NAMALWA (cell line): Measurements from ENCODE around the gene IGDCC3.

ENCODE experiments used
- DNase-seq: peaks from one replicate; pipeline ENCODE4 v3.0.0-alpha.2; 2015; ENCODE audit warnings: low spot score

IGDCC3 gene

DNA sequence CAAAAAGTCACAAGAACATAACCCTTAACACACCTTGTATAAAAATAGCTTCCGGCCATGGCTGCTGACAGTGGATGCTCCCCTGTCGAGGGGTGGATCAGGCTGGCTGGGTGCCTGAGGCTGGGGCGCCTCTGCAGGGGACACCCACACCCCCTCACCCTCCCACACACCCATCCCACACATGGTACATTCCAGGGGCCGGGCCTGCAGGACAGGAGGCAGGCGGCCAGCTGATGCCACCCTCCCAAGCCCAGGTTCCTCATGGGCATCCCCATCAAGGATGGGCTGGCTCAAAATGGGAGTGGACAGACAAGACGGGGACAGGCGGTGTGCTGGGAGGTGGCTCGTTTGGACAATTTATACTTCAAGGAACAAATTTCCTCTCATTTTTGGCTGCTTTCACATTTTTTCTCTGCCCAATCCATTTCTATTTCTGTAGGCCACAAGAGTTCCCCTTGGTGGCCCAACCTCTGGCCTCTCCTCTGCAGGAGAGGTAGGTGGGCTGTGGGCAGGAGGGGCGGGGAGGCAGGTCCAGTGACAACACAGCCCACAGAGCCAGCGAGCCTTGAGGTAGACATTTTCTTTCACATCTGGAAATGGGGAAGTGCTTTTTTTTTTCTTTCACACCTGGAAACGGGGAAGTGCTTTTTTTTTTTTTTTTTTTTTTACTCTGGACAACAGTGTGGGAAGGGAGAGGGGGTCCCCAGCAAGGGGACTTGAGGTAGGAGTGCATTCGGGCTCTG lies 50.0 kb downstream of the IGDCC3 start:
- DNase-seq = no peak

DNA sequence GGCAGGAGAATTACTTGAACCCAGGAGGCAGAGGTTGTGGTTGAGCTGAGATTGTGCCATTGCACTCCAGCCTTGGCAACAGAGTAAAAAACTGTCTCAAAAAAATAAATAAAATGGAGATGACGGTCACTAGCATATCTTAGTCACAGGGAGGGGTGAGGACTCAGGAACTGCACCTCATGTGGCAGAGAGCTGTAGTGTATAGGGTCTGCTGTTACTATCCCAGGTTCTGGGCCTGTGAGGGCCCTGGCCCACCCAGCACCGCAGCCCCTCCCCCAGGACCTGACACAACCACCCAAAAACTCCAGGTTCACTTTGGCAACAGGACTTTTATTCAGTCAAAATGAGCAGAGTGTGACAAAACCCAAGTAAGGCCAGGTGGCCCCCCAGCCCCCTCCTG lies 51.0 kb downstream of the IGDCC3 start:
- DNase-seq = no peak

DNA sequence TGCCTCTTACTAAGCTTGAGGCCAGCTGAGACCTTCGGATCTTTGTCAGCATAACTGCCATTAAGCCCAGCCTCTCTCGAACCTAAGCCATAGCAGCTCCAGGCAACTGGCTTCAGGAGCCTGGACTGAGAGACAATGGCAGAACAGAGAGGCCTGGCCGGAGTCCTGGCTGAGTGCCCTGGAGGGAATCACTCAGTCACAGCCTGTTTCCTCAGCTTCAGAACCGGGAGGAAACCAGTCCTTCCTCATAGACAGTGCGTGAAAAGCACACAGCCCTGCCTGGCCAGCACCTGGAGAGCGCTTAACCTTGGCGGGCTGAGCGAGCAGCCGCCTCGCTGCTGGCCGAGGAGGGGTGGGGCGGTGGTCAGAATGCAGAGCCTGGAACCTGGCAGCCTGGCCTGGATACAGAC lies 51.7 kb downstream of the IGDCC3 start:
- DNase-seq = no peak

DNA sequence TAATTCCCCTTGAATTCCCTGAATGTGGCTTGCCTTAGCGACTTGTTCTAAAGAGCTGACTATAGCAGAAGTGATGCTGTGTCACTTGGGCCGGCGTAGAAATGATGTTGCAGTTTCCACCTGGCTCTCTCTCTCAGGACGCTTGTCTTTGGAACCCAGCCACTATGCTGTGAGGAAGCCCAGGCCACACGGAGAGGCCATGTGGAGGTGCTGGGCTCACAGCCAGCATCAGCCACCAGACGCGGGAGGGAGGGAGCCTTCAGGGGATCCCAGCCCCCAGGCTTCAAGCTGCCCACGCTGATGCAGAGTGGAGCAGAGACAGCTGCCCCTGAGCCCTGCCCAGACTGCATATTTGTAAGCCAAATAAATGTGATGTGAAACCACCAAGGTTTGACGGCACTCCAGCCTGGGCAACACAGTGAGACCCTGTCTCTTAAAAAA lies 54.7 kb downstream of the IGDCC3 start:
- no peak for DNase-seq

DNA sequence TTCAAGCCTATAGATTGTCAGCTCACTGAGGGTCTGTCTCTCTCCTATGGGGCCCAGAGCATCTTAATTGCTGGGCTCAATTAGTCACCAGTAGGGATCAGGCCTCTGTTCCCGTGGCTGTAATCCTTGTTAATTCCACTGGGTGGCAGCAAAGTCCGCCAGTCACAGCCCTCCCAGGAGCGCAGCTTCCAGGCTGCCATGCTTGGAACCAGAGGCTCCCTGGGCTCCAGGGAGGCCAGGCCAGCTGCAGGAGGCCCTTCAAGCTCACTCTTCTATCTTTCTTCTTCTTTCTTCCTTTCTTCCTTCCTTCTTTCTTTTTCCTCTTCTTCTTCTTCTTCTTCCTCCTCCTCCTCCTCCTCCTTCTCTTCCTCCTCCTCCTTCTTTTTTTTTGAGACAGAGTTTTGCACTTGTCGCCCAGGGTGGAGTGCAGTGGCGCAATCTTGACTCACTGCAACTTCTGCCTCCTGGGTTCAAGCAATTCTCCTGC lies 58.9 kb downstream of the IGDCC3 start:
- peak; percentile 89 for DNase-seq

DNA sequence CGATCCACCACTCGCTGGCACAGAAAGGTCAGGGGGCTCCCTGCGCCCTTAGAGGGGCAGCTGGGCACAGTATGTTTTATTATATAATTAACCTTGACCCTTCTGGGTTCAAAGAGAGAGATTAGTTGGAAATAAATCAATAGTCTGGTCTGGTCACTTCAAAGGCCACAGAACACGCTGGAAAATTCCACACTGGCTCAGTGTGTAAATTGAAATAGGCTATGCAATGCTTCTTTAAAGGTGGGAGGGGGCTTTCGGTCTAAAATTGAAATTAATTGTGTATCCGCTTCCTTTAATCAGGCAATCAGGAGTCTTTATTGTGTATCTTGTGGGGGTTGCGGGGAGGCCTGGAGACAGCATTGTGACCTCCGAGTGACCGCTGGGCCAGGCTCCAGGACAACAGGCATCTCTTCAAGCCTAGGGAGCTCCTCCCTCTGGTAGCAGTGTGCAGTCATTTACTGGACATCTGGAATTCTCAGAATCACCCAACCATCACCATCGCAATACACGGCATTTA lies 65.3 kb downstream of the IGDCC3 start:
- DNase-seq = no peak

DNA sequence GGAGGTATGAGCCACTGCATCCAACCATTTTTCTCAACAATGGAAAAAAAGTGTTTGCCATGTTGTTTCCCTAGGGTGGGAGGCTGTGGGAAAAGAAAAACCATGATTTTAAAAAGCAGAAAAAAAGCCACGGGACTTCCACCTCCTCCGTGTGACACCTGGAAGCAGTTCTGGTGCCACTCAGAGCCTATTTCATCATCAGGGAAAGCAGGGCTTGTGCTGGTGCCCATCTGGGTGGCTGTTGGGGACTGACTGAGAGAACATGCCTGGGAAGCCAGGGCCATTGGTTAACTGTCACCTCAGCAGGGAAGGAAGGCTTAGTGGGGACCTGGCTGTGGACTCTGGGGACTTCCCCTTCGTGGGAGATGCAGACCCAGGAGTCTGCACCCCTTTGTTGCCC lies 66.0 kb downstream of the IGDCC3 start:
- DNase-seq = no peak

DNA sequence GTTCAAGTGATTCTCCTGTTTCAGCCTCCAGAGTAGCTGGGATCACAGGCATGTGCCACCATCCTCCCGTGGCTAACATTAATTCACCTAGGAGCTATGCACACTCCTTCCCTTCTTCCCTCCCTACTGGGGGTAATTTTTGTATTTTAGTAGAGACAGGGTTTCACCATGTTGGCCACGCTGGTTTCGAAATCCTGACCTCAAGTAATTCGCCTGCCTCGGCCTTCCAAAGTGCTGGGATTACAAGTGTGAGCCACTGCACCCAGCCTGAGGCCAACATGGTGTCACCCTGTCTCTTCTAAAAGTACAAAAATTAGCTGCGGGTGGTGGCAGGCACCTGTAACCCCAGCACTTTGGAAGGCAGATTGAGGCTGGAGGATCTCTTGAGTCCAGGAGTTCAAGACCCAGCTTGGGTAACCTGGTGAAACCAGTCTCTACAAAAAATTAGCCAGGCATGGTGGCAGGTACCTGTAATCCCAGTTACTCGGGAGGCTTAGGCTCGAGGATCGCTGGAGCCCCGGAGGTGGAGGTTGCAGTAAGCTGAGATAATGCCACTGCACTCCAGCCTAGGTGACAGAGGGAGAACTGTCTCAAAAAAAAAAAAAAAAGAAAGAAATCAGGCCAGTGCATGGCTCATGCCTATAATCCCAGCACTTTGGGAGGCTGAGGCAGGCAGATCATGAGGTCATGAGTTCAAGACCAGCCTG lies 67.2 kb downstream of the IGDCC3 start:
- no peak for DNase-seq

DNA sequence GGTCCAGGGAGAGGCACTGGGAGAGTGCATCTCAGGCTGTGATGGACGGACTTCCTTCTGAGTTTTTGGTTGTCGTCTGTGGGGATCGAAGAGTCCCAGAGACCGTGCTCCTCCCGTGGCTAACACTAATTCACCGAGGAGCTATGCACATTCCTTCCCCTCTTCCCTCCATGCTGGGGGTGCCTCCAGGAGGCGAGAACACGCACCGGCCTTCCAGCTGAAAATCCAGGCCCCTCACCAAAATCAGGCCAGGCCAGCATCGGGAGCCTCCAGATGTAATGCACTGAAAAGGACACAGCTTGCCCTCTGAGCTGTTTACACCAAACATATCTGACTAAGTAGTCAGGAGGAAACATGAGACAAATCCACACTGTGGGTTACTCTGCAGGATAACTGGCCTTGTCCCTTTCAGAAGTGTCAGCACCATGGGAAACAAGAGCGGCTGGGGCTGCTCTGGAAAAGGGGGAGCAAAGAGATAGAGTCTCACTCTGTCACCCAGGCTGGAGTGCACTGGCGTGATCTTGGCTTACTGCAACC lies 67.9 kb downstream of the IGDCC3 start:
- no peak for DNase-seq

DNA sequence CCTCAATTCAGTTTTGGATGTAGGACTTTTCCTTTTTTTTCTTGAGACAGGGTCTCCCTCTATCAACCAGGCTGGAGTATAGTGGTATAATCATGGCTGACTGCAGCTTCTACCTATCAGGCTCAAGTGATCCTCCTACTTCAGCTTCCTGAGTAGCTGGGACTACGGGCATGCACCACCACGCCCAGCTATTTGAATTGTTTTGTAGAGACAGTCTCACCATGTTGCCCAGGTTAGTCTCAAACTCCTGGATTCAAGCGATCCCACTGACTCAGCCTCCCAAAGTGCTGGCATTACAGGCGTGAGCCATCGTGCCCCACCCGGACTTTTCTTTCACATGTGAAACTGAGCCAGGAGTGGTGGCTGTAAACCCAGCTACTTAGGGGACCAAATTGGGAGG lies 69.8 kb downstream of the IGDCC3 start:
- no peak for DNase-seq

DNA sequence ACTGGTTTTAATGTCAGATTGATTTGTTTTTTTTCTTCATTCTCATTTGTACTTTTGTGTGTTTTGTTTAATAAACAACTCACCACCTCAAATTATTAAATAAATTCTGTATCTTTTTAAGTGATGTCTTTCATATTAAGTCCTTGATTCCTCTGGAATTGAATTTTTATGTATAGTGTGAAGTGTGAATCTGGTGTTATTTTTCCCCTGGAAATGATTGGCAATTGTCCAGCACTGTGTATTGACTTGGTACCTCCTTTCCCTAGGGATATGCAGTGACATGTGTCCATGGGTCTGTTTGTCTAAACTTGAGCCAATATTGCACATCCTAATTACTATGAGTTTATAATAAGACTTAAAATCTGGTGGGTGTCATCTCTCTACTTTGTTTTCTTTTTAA lies 71.3 kb downstream of the IGDCC3 start:
- DNase-seq = peak; percentile 65

DNA sequence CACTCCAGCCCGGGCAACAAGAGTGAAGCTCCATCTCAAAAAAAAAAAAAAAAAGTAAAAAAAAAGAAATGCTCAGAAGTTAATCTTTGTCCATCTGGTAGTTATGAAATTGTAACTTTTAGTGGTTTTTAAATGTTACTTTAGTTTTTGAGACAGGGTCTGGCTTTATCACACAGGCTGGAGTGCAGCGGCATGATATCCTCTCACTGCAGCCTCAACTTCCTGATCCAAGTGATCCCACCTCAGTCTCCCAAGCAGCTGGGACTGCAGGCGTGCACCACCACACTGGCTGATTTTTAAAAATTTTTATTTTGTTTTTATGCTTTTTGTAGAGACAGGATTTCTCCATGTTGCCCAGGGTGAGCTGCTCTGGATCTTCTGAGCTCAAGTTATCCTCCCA lies 72.0 kb downstream of the IGDCC3 start:
- DNase-seq = peak; percentile 92

DNA sequence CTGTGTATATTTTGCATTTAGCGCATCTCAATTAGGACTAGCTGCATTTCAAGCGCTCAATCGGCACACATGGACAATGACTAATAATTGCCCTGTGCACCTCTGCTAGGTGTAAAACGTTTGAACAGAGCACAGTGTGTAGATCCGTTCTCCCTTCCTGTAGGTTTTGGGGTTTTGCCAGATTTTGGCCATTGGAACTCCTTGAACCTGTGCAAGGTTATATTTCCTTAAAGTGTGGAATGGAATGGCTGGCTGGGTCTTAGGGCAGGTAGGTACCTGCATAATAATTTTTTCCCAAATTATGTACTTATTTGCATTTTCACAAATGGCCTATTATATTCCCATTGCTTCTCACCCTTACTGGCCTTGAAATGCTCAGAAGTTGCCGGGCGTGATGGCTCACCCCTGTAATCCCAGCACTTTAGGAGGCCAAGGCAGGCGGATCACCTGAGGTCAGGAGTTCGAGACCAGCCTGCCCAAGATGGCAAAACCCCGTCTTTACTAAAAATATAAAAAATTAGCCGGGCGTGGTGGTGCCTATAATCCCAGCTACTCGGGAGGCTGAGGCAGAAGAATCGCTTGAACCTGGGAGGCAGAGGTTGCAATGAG lies 72.5 kb downstream of the IGDCC3 start:
- DNase-seq = no peak

DNA sequence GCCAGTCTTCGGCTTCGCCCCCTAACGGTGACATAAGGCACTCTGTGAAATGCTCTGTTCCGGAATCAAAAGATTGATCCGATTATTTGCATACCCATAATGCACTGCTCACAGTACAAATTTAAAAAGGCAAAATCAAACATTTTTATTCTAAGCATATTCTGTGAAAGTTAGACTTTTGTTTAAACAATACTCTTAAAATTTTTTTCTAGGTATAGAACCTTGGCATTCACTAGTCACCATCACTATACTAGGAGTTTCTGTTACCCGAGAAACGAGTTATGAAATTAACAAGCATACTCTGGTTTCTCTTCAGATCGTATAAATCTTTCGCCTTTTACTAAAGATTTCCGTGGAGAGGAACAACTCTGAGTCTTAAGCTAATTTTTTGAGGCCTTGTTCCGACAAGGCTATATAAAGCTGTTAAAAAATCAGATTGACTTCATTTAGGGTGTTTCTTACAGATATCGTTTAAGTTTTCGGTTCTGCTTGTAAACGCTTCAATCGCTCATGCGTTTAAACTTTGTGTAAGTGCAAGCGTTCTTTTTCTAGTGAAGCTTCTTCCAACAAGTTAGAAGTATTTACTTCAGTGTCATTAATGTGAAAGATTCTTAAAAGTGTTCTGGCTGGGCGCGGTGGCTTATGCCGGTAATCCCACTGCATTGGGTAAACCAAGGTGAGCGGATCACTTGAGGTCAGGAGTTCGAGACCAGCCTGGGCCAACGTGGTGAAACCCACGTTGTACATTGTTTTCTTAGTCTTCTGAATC lies 73.2 kb downstream of the IGDCC3 start, which contains the start of gene RNU5B-1:
RNU5B-1 (plus strand) TSS at position 297 of the 769 bp plus-strand sequence.
- peak; percentile 100 for DNase-seq

DNA sequence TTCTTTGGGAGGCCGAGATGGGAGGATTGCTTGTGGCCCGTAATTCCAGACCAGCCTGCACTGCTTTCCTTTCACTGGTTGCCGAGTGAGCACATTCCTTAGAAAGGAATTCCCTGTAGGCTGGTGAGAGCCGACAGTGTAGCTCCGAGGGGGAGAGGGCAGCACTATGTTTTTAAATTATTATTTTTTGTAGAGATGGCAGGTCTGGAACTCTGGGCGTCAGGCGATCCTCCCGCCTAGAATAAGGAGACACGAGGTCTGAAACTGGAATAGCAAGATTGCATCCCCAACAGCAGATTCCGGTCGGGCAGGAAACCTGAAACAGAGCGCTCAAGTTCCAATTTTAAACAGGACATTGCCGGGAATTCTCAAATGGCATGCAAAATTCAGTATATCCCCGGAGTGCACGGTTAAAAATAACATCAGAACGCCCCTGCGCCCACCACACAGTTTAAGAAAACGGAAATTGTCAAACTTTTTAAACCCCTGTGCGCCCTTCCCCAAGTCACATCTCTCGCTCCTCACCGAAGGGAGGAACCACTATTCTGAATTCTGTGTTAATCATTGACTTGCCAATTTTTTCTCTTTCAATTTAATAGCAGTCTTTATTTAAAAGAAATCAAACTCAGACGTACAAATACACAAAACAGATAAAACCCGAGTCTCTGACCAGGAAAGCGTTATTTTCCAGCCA lies 74.0 kb downstream of the IGDCC3 start:
- no peak for DNase-seq

DNA sequence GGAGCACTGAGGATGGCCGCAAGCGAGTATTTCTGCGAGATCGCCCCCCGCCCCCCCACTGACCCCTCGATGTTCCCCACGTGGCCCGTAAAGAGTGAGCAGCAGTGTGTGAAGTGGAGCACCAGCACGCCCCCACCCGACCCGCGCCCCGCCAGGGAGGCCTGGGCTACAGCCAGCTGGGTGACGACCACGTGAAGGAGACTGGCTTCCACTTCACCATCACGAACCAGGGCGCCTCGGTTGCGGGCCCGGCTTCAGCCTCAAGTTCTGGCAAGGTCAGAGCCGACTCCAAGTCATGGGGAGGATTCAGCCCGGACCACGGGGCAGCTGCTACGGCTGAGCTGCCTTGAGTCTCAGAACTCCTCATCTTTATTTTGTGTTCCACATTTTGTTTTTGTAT lies 75.7 kb downstream of the IGDCC3 start:
- no peak for DNase-seq

DNA sequence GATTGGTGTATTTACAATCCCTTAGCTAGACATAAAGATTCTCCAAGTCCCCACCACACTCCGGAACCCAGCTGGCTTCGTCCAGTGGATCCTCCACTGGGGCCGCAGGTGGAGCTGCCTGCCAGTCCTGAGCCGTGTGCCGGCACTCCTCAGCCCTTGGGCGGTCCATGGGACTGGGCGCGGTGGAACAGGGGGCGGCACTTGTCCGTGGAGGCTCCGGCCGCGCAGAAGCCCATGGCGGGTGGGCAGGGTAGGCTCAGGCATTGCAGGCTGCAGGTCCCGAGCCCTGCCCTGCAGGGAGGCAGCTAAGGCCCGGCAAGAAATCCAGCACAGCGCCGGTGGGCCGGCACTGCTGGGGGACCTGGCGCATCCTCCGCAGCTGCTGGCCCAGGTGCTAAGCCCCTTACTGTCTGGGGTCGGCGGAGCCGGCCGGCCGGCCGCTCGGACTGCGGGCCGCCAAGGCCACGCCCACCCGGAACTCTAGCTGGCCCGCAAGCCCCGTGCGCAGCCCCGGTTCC lies 76.8 kb downstream of the IGDCC3 start:
- DNase-seq = no peak

DNA sequence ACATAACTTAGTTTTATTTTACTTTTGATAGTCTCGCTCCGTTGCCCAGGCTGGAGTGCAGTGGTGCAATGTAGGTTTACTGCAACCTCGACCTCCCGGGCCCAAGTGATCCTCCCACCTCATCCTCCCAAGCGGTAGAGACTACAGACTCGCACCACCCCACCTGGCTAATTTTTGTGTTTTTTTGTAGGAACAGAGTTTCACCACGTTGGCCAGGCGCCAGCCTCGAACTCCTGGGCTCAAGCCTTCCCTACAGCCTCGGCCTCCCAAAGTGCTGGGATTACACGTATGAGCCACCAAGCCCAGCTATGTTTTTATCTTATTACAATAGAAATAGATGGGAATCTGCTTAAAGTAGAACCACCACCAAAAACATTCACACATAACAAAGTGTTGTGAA lies 79.1 kb downstream of the IGDCC3 start:
- no peak for DNase-seq

DNA sequence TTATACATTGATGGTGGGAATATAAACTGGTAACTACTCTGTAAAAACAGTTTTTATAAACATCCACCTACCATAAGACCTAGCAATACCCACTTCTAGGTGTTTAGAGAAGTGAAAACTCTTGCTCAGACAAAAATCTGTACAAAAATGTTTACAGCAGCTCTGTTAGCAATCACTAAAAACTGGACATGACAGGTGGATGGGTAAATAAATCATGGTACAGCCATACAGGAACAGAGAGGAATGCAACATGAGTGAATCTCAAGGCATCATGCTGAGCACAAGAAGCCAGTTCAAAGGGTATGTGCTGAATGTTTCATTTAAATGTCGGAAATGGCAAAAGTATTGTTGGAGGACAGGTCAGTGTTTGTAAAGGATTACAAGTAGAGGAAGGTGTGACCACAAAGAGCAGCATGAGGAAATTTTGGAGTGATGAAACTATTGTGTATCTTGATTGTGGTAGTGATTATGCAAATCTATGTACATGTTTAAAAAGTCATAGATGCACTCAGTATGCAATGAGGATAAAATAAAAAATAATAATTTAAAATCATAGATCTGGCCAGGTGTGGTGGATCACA lies 84.8 kb downstream of the IGDCC3 start:
- DNase-seq = no peak

DNA sequence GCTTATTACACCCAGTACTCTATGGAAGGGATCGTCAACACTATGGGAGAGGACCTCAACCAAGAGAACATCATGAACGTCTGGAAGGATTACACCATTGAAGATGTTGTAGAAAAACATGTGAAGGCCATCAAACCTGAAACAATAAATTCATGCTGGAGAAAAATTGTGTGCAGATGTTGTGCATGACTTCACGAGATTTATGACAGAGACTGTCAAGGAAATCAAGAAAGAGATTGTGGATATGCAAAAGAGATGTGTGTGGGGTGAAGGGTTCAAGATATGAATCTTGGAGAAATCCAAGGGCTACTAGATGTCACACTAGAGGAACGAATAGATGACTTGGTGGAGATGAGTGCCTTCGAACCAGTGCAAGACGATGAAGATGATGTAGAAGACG lies 87.6 kb downstream of the IGDCC3 start:
- DNase-seq = no peak
